T-helper 22 cell (primary cell): ENCODE results near the gene FBXO41.

ENCODE experiments used
- DNase-seq: peaks from one replicate; pipeline ENCODE4 v3.0.0-alpha.2; 2020; ENCODE audit warnings: low read depth

FBXO41 gene

DNA sequence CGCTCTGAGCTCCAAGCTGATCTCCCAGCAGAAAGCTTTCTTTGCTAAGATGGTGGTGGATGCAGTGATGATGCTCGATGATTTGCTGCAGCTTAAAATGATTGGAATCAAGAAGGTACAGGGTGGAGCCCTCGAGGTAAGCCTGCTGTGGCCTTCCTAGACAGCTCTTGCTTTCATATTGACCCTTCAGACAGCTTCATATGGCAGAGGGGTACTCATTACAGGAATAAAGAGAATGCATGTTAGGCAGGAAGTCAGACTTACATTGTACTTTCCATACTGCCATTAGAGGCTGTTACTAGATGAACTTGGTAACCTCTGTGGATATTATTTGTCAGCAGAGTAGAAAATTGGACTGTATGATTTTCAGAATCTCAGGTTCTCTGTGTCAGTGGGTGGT is 39.7 kb downstream of the FBXO41 start:
- DNase-seq, result no peak

GRCh38 chr2:73243884-73244570 is 40.3 kb downstream of the FBXO41 start:
- no peak for DNase-seq

GRCh38 chr2:73239776-73240175 is 44.5 kb downstream of the FBXO41 start:
- DNase-seq, result no peak

- DNase-seq, result no peak
These were observed 45.3 kb downstream of the FBXO41 start for GRCh38 chr2:73238976-73239375.

DNA sequence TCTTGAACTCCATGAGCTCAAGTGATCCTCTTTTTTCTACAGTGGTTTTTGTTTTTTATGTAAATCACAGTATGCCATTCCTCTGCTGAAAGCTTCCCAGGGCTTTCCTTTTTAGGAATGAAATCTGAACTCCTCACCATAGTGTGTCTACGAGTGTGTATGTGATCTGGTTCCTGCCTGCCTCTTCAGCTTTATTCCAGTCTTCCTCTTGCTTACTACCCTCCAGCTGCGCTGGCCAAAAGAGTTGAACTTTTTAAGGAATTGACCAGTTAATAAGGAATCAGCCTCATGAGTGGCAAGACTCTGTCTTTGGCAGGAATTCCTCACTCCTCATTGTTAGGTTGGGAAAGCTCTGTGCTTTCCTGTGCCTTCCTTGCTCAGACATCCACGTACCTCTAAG is 46.1 kb downstream of the FBXO41 start:
- no peak for DNase-seq

DNA sequence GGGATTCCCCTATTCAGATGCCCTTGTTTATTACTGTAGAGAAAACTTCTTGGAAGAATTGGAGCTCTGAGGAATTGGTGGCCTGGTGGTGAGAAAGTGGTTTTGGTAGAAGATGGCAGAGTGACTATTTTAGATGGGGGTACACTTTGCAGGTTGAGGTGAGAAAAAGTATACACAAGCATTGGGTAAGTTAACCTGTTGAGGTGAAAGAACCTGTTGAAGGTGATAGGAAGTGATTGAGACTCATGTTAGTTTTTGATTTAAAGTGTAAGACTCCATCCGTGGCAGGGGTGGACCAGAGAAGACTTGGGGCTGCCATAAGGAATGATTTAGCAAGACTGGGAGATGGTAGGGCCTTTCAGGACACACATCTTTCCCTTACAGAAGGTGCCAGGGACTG is 47.1 kb downstream of the FBXO41 start:
- DNase-seq, result no peak

DNA sequence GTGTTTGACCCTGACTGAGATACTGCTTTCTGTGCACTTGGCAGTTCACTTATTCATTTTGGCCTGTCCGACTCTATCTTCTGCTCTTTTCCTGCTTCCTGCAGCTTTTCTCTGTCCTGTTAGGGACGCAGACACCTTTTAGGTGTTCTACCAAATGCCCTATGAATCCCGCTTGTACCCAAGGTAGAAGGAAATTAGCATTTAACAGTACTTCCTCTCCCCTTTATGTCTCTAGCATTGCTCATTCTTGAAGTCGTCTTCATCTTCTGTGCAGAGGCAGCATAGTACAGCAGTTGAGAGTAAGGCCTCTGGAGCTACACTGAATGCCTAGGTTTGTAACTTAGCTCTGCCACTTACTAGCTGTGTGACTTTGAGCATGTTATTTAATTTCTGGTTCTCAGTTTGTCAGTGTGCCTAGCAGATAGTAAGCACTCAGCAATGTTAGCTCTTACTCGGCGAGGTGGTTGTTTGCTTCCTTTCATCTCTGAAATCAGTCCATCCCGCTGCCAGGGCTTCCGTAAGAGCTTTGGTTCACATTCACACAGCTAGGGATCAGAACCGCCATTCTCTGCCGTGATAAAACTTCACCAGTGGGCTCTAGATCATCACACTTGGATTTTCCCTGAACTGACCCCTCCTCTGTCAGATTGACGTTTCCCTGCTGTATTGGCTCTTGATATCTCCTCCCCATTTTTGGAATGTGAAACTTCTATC is 48.8 kb downstream of the FBXO41 start:
- no peak for DNase-seq

GRCh38 chr2:73233932-73234832 is 50.1 kb downstream of the FBXO41 start, which contains the start of gene CCT7:
Gene CCT7, plus strand, starts transcription at chr2:73234308. Its CDS starts 71 bp downstream, at chr2:73234379.
- DNase-seq, result peak; percentile 84

- DNase-seq, result peak; percentile 95
These were observed 50.9 kb downstream of the FBXO41 start, which contains the start of gene PRADC1 for GRCh38 chr2:73233154-73233931. Gene PRADC1, minus strand, starts transcription at chr2:73233239. Its CDS starts 79 bp downstream, at chr2:73233160.

DNA sequence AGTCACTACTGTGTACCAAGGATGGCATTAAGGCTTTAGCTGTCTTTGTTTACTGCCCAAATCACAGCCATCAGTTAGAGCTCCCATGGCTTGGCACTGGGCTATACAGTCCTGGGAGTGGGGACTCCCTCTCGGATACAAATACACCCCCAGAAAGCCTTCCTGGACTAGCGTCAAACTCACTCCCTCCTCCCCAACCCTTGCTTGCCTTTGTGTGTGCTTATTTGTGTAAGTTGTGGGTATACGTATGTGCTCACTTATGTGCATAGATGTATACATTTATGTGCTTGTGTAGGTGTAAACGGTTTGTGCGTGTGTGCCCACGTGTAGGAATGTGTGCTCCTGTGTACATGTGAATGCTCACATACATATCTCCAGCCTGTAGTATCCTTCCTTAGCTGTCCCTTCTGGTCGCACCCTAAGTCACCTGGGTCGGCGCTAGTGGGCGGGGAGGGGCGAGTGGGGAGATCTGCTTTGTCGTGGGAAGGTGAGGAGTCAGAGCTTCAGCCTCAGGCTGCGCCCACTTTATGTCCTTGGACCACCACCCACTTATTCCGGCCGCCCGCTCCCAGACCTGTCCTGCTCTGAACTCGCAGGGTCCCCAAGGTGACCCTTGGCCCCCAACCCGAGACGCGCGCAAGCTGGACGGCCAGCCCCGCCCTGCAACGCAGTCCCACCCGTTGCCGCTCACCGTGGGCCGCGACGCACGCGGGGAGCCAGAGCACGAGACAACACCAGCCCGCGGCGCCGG is 51.7 kb downstream of the FBXO41 start:
- no peak for DNase-seq

DNA sequence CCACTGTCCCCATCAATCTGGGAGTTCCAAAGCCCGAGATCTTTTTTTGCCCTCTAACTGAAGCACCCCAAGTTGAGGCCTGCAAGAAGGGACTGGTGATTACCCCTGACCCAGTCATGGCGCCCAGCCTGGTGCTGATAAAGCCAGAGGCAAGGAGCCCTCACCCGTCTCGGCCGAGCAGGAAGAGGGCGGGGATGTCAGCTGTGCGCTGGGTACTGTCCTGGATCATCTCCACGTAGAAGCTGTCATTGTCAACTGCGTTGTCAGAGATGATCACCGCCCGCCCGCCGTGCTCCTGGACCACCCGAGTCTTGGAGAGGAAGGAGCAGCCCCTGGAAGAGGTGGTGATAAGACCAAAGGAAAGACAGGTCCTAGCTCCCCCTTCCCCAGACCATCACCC is 55.6 kb downstream of the FBXO41 start:
- no peak for DNase-seq

- DNase-seq, result no peak
These were observed 57.2 kb downstream of the FBXO41 start for GRCh38 chr2:73227086-73227485.

DNA sequence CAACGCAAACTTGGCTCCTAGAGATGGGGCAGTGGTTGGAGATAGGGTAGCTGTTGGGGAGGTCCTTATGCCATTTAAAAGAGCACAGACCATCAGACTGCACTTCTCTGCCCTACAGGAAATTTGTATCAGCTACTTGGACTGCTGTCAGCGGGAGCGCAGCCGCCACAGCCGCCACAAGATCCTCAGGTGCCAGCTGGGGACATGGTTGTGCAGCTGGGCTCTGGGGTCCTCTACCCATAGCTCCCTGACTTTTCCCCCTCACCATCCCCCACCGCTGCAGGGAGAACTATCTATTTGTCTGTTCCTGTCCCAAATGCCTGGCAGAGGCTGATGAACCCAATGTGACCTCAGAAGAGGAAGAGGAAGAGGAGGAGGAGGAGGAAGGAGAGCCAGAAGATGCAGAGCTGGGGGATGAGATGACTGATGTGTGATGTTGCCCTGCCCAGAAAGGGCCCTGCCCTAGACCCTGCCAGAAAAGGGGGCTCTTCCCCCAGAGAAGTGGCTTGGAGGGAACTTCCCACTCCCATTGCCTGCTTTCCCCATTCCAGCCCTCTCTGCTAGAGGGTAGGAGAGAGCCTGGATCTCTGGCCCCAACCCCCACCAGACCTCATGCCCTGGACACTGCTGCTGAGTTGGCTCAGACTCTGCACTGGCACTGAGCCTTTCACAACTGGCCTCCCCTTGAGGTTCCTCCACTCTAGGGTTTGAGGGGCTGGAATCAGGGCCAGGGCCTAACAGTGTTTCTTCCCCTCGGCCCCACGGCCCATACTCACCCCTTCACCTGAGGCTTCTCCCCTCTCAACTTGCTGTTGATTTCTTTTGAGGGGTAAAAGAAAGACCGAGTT is 58.5 kb downstream of the FBXO41 start:
- no peak for DNase-seq

DNA sequence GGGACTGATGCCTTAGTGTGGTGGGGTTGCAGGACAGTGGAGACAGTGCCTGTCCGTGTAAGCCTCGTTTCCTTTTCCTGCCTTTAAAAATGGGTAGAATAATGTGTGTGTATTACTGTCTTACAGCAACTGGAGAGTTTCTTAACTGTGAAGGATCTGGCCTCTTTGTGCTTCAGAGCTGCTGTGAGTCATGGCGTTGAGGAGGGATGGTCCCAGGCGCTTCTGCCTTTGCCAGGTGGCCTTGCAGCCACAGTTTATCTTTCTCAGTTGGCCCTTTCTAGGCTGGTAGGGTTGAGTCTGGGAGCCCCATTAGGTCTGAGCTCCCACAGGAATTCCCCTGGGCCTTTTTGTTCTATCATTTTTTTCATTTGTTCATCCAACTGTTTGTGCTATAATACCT is 60.5 kb downstream of the FBXO41 start:
- DNase-seq, result no peak

DNA sequence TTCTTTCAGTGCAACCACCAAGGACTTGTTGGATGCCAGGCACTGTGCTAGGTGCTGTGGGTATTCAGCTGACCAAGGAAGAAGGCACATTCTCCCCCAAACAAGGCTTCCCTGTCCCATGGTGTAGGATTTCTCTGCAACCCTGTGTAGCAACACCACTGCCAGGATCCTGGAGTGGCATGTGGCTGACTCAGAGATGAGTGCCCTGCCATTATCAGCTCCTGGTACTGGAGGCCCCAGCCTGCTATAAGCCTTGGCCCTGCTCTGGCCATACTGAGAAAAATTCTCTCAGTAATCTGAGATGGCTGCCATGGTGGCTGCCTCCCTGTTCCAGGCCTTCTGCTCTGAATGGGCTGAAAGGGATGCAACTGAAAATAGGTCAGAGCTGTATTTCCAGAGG is 66.0 kb downstream of the FBXO41 start:
- DNase-seq, result no peak

DNA sequence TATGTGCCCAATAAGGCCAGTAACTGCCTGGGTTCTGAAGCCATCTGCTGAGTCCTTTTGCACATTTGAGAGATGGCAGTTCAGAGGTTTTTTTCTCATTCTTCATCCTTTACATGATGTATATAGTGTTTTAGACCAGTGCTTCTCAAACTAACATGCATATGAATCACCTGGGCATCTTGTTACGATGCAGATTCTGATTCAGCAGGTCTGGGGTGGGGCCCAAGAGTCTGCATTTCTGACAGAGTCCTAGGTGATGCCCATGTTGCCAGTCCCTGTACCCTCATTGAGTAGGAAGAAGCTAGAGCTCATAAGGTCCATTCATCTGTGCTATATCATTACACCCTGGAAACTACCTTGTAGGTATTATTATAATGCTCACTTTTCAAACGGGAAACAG is 66.5 kb downstream of the FBXO41 start:
- DNase-seq, result no peak

DNA sequence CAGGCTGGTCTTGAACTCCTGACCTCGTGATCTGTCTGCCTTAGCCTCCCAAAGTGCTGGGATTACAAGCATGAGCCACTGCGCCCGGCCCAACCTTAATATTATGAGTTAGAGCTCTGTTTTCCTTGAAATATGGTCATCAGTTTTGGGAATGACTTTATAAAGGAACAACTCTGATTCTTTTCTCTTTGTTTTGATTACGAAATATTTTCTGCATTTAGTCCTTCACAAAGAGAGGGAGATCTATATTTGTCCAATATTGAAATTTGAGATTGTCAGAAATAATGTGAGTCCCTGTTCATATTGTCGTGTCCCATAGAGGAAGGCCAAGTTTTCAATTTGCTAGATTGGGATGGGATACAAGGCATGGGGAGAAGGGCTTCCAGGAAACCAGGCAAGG is 67.1 kb downstream of the FBXO41 start:
- no peak for DNase-seq

GRCh38 chr2:73215254-73215653 is 69.0 kb downstream of the FBXO41 start:
- DNase-seq, result no peak

DNA sequence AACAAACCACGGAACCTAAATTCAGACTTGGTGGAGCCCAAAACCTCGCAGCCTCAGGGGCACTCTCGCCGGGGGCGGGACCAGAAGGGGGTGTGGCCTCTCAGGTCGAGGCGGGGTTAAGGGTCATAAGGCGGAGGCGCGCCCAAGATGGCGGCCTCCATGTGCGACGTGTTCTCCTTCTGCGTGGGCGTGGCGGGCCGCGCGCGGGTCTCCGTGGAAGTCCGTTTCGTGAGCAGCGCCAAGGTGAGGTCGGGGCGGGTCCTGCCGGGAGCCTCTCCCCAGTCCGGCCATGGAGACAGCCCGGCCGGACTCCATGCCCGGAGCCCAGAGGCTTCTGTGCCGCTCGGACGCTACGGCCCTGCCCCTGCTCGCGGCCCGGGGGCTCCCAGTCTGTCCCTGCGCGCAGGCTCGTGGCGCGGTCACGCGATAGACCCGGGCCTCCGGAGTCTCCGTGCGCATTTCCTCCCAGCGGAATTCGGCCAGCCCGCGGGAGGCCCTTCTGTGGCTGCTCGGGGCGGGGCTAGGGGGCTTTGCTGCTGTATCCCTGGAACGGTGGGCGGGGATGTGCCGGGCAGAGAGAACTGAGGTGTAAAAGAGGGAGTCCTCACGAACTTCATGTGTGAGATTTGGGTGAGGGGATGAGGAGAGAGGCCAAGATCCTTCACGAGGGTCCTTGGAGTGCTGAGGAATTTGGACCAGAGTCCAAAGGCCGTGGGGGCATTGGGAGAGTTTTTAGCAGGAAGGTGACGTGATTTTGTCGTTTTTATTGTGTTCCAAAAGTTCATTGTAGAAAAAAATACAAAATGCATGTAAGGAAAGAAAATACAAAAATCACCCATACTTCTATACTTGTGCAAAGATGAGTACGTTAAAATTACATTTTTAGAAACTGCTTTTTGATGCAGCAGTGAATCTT is 69.9 kb downstream of the FBXO41 start, which contains the start of gene SMYD5:
TSS of gene SMYD5 (plus strand) at position 126 of the 916 bp plus-strand sequence. CDS start at position 148, 22 bp downstream.
- DNase-seq, result peak; percentile 79
